T-helper 2 cell treated with Interferon-gamma antibody and Interleukin-4, amounts not matched to agents 5 μg/mL and 100 μg/mL, for 36 hours (primary cell): Measurements from ENCODE around the gene PXN.

ENCODE experiments used
- DNase-seq: peaks from one replicate; pipeline ENCODE4 v3.0.0; 2021; ENCODE audit warnings: low spot score
- H3K27ac Mint-ChIP-seq: one replicate; pipeline ENCODE4 v1.8.0; 2021; ENCODE audit warnings: mild to moderate bottlenecking, mixed read lengths
- H3K27me3 Mint-ChIP-seq: one replicate; pipeline ENCODE4 v1.8.0; 2021; ENCODE audit warnings: low read depth, mixed read lengths
- H3K36me3 Mint-ChIP-seq: one replicate; pipeline ENCODE4 v1.8.0; 2021; ENCODE audit warnings: low read depth, mixed read lengths
- H3K4me1 Mint-ChIP-seq: one replicate; pipeline ENCODE4 v1.8.0; 2021; ENCODE audit warnings: low read depth, mixed read lengths
- H3K4me3 Mint-ChIP-seq: one replicate; pipeline ENCODE4 v1.8.0; 2022; ENCODE audit warnings: mild to moderate bottlenecking, moderate library complexity, mixed read lengths
- H3K9me3 Mint-ChIP-seq: one replicate; pipeline ENCODE4 v1.8.0; 2021; ENCODE audit warnings: mixed read lengths

PXN gene

GRCh38 chr12:120229071-120229486, 36.5 kb downstream of the PXN start:
- Mint-ChIP-seq H3K4me1 (peaks cover 78% of the 10 kb centered on the region), H3K27me3 (no peaks in the 10 kb centered on the region), H3K4me3 (peak overlapping the region; percentile 57), H3K36me3 (peaks cover 22% of the 10 kb centered on the region), H3K9me3 (no peaks in the 10 kb centered on the region), H3K27ac (no peak overlapping the region)
- DNase-seq = no peak

DNA sequence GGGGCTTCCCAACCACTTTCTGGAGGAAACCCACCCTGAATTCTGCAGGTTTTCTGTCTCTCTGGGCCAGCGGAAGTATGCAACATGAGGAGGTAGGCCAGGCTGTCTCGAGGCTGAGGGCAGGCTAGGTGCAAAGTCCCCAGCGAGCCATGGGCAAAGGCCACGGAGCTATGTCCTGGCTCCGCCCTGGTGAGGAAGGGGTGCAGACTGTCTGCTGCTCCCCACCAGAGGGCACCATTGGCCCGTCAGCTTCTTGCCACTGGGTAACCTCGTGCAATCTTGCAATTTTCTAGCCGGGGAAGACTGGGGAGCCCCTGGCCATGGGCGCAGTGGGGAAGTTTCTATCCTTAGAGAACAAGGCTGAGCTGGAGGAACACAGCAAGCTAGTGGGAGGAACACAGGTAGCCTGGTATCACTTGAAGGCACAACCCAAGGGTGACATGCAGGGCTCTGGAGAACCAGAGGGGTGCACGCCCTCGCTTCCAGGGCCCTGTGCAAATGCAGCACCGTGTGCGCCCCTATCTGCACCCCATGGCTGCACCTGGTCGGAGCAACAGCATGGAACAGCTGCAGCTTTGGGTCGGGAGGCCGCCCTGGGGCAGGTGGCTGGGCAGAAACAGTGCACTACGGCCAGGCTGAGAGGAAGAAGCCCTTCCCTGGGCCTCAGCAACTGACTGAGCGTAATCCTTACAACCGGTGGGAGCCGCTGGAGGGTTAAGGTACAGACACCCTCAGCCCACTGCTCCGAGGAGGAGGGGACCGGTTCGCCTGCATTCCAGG, 37.0 kb downstream of the PXN start:
- peaks cover 24% of the 10 kb centered on the region for H3K36me3 Mint-ChIP-seq
- H3K27ac Mint-ChIP-seq = peak overlapping the region; percentile 58
- H3K4me3 Mint-ChIP-seq = peak overlapping the region; percentile 57
- no peaks in the 10 kb centered on the region for H3K27me3 Mint-ChIP-seq
- peak; percentile 78 for DNase-seq
- H3K9me3 Mint-ChIP-seq = no peaks in the 10 kb centered on the region
- peaks cover 74% of the 10 kb centered on the region for H3K4me1 Mint-ChIP-seq

GRCh38 chr12:120228041-120228290, 37.6 kb downstream of the PXN start:
- Mint-ChIP-seq H3K4me3 (peak overlapping the region; percentile 57), H3K4me1 (peaks cover 72% of the 10 kb centered on the region), H3K27ac (peak overlapping the region; percentile 58), H3K27me3 (no peaks in the 10 kb centered on the region), H3K9me3 (no peaks in the 10 kb centered on the region), H3K36me3 (peaks cover 29% of the 10 kb centered on the region)
- no peak for DNase-seq

- Mint-ChIP-seq H3K27me3 (no peaks in the 10 kb centered on the region), H3K4me1 (peaks cover 66% of the 10 kb centered on the region), H3K4me3 (peak overlapping the region; percentile 57), H3K9me3 (no peaks in the 10 kb centered on the region), H3K27ac (peak overlapping the region; percentile 58), H3K36me3 (peaks cover 31% of the 10 kb centered on the region)
- DNase-seq = no peak
These were observed 38.1 kb downstream of the PXN start for GRCh38 chr12:120227233-120228040.

GRCh38 chr12:120225852-120226640, 39.5 kb downstream of the PXN start:
- no peak for DNase-seq
- H3K27me3 Mint-ChIP-seq = no peaks in the 10 kb centered on the region
- H3K27ac Mint-ChIP-seq = peak overlapping the region; percentile 87

DNA sequence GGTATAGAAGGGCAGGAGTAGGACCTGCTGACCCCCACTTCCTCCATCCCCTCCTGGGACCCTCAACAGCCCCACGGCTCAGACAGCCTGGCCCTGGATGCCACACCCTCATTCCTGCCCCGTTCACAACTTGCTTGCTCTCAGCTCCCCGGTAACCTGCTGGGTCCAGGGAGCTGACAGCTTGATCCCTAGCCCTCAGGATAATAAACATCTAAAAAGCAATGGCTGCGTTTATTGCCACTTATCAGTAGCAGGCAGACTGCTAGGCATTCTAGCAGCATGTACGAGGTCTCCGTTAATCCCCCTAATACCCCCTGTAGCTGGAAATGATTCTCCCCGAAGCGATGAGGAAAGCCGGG, 40.4 kb downstream of the PXN start:
- DNase-seq = no peak
- H3K4me1 Mint-ChIP-seq = peaks cover 44% of the 10 kb centered on the region
- no peaks in the 10 kb centered on the region for H3K27me3 Mint-ChIP-seq
- peaks cover 34% of the 10 kb centered on the region for H3K36me3 Mint-ChIP-seq
- peak overlapping the region; percentile 76 for H3K4me3 Mint-ChIP-seq
- peak overlapping the region; percentile 87 for H3K27ac Mint-ChIP-seq
- H3K9me3 Mint-ChIP-seq = no peaks in the 10 kb centered on the region

More at GRCh38 chr12:120225852-120226640, 39.5 kb downstream of the PXN start:
- H3K4me3 Mint-ChIP-seq = peak overlapping the region; percentile 76
- H3K9me3 Mint-ChIP-seq = no peaks in the 10 kb centered on the region
- H3K4me1 Mint-ChIP-seq = peaks cover 52% of the 10 kb centered on the region
- peaks cover 28% of the 10 kb centered on the region for H3K36me3 Mint-ChIP-seq

GRCh38 chr12:120224304-120225199, 41.0 kb downstream of the PXN start:
- Mint-ChIP-seq H3K27me3 (no peaks in the 10 kb centered on the region), H3K4me1 (peaks cover 38% of the 10 kb centered on the region), H3K9me3 (no peaks in the 10 kb centered on the region), H3K36me3 (peaks cover 40% of the 10 kb centered on the region), H3K4me3 (no peak overlapping the region), H3K27ac (peak overlapping the region; percentile 87)
- DNase-seq = no peak

GRCh38 chr12:120223458-120224303, 41.8 kb downstream of the PXN start:
- no peak overlapping the region for H3K27ac Mint-ChIP-seq
- H3K27me3 Mint-ChIP-seq = no peaks in the 10 kb centered on the region
- H3K36me3 Mint-ChIP-seq = peaks cover 43% of the 10 kb centered on the region
- DNase-seq = no peak
- H3K4me1 Mint-ChIP-seq = peaks cover 32% of the 10 kb centered on the region
- no peak overlapping the region for H3K4me3 Mint-ChIP-seq
- no peaks in the 10 kb centered on the region for H3K9me3 Mint-ChIP-seq

DNA sequence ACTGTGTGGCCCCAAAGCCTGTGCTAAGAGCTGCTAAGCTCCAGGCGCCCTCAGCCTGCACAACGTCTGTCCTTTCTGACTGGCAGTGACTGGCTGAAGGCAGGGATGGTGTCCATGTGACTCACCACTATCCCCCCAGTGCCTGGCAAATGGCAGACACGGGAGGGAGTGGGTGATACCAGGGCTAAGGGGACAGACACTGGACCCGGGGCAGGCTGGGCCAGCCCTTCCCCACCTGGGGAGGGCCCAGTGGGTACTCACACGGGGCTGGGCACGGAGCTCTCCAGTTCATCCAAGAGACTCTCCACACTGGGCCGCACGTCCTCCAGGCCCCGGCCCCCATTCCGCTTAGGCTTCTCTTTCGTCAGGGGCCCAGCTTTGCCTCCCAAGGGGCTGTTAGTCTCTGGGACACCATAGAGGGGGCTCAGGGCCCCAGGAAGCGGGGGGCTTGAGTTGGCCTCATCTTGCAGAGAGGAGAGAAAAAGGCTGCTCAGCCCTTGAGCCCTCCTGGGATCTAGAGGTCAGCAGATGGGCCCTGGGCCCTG, 43.2 kb downstream of the PXN start:
- Mint-ChIP-seq H3K4me3 (no peak overlapping the region), H3K4me1 (peaks cover 20% of the 10 kb centered on the region), H3K27me3 (no peaks in the 10 kb centered on the region), H3K27ac (no peak overlapping the region), H3K36me3 (peaks cover 43% of the 10 kb centered on the region), H3K9me3 (no peaks in the 10 kb centered on the region)
- no peak for DNase-seq

DNA sequence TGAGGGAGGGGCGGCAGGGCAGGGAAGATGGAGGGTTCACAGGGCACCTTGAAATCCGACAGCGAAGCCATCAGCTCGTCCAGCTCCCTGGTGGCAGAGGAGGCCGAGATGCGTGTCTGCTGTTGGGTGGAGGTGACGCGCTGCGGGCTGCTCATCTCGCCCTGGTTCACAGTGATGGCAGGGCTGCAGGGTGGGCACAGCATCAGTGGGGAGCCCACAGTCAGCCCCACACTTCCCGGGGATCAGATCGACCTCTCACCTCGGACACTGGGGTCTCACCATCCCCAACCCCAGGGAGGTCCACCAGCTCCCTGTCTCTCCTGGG, 44.0 kb downstream of the PXN start:
- no peak overlapping the region for H3K27ac Mint-ChIP-seq
- no peak overlapping the region for H3K4me3 Mint-ChIP-seq
- no peaks in the 10 kb centered on the region for H3K27me3 Mint-ChIP-seq
- H3K36me3 Mint-ChIP-seq = peaks cover 41% of the 10 kb centered on the region
- H3K4me1 Mint-ChIP-seq = peaks cover 14% of the 10 kb centered on the region
- H3K9me3 Mint-ChIP-seq = no peaks in the 10 kb centered on the region
- DNase-seq = no peak

DNA sequence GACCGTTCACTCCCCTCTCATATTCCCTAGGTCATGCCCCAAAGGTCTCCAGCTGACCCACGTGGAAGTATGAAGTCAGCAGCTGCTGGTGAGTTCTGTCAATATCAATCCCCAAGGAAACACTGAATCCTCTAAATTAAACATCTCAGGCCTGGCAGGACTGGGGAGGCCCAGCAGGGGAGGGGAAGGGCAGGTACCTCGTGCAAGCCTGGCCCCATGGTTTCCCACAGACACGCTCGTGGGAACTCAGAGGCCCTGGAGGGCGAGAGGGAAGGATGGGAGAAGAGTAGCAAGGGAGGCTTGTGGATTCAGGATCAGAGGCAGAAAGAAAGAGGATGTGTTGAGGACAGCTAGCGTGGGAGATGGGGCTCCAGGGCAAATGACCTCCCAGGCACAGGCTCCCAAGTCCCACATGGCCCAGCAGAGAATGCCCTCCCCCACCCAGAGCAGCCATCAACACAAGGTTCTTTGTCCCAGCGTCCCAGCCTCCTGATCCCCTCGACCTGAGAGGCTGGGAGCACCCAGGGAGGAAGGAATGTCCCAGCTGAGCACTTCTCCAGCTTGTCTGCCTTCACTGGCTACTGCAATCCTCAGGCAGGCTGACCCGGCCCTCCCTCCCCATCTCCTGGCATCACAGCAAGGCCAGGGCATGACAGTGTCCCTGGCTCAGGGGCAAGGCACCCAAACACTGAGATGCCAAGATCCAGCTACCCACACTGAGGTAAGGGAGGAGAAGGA, 44.5 kb downstream of the PXN start:
- H3K27ac Mint-ChIP-seq = peak overlapping the region; percentile 16
- H3K9me3 Mint-ChIP-seq = no peaks in the 10 kb centered on the region
- H3K27me3 Mint-ChIP-seq = no peaks in the 10 kb centered on the region
- peaks cover 38% of the 10 kb centered on the region for H3K36me3 Mint-ChIP-seq
- no peak overlapping the region for H3K4me3 Mint-ChIP-seq
- H3K4me1 Mint-ChIP-seq = peaks cover 10% of the 10 kb centered on the region
- no peak for DNase-seq
